Loucy (cell line): ENCODE results near the gene SORCS1.

ENCODE experiments used
- H2AFZ ChIP-seq: fragments of 200-600 bp; sonication (generic); 2 replicates; pipeline ENCODE4 v1.6.0; 2016; ENCODE audit warnings: antibody characterized with exemption, mild to moderate bottlenecking, low read length, moderate library complexity
- H3F3A ChIP-seq: fragments of 200-600 bp; 2 replicates; pipeline ENCODE4 v1.6.0; 2016; ENCODE audit warnings: antibody characterized with exemption, low read depth, mild to moderate bottlenecking
- H3K27me3 ChIP-seq: fragments of 200-600 bp; sonication (generic); 2 replicates; pipeline ENCODE4 v1.6.1; 2014; ENCODE audit warnings: low read length, mild to moderate bottlenecking; ENCODE audit not compliant: insufficient read depth, poor library complexity, severe bottlenecking
- H3K36me3 ChIP-seq: fragments of 200-600 bp; sonication (generic); 2 replicates; pipeline ENCODE4 v1.6.1; 2016; ENCODE audit warnings: low read length; ENCODE audit not compliant: insufficient read depth
- H3K4me1 ChIP-seq: fragments of 200-600 bp; sonication (generic); 2 replicates; pipeline ENCODE4 v1.5.1; 2014; ENCODE audit warnings: low read length, mild to moderate bottlenecking; ENCODE audit not compliant: insufficient read depth, poor library complexity, severe bottlenecking
- H3K4me2 ChIP-seq: fragments of 200-600 bp; sonication (generic); 2 replicates; pipeline ENCODE4 v1.6.0; 2014; ENCODE audit warnings: antibody characterized with exemption, low read length, low read depth, mild to moderate bottlenecking; ENCODE audit not compliant: poor library complexity, severe bottlenecking
- H3K4me3 ChIP-seq: fragments of 200-600 bp; sonication (generic); 2 replicates; pipeline ENCODE4 v1.5.1; 2014; ENCODE audit warnings: low read length, mild to moderate bottlenecking, mixed read lengths; ENCODE audit not compliant: poor library complexity, severe bottlenecking
- H3K79me2 ChIP-seq: fragments of 200-600 bp; sonication (generic); 2 replicates; pipeline ENCODE4 v1.6.1; 2014; ENCODE audit warnings: low read length; ENCODE audit not compliant: insufficient read depth
- H3K9ac ChIP-seq: fragments of 200-600 bp; sonication (generic); 2 replicates; pipeline ENCODE4 v1.6.0; 2014; ENCODE audit warnings: mild to moderate bottlenecking, low read depth, low read length, moderate library complexity; ENCODE audit not compliant: poor library complexity, severe bottlenecking
- H3K9me2 ChIP-seq: fragments of 200-600 bp; sonication (generic); replicated peaks from 2 replicates; pipeline ENCODE4 v1.6.1; 2016; ENCODE audit warnings: low read depth, low read length, mixed read lengths
- H3K9me3 ChIP-seq: fragments of 200-600 bp; sonication (generic); 2 replicates; pipeline ENCODE4 v1.6.1; 2014; ENCODE audit warnings: mild to moderate bottlenecking, antibody characterized with exemption, low read length, low read depth; ENCODE audit not compliant: insufficient read depth
- H4K20me1 ChIP-seq: fragments of 200-600 bp; sonication (generic); 2 replicates; pipeline ENCODE4 v1.6.0; 2014; ENCODE audit warnings: antibody characterized with exemption, low read length, mild to moderate bottlenecking; ENCODE audit not compliant: insufficient read depth, poor library complexity, severe bottlenecking
- CTCF ChIP-seq: fragments of 200-600 bp; sonication (generic); conservative IDR thresholded peaks from 2 replicates; pipeline ENCODE4 v1.5.1; 2014; ENCODE audit warnings: mild to moderate bottlenecking, antibody characterized with exemption, low read length
- EZH2phosphoT487 ChIP-seq: fragments of 200-600 bp; IDR thresholded peaks from 2 replicates; pipeline ENCODE4 v1.6.1; 2018; ENCODE audit warnings: antibody characterized with exemption, mild to moderate bottlenecking, moderate library complexity, borderline replicate concordance

Gene SORCS1

GRCh38 chr10:106788982-106789381 lies 375.5 kb downstream of the SORCS1 start:
- H3F3A ChIP-seq: no peaks in the 10 kb centered on the region
- peaks cover 9% of the 10 kb centered on the region for H3K4me1 ChIP-seq
- H3K9me3 ChIP-seq: peaks cover 12% of the 10 kb centered on the region; the same call in 1 of the 2 replicates
- H3K27me3 ChIP-seq: no peaks in the 10 kb centered on the region
- H3K9me2 ChIP-seq: no peaks in the 10 kb centered on the region
- no peak overlapping the region for H3K4me3 ChIP-seq
- H4K20me1 ChIP-seq: no peaks in the 10 kb centered on the region
- TF ChIP-seq EZH2phosphoT487 (no peak), CTCF (no peak)
- H3K79me2 ChIP-seq: no peaks in the 10 kb centered on the region
- H3K9ac ChIP-seq: no peak overlapping the region
- H2AFZ ChIP-seq: no peak overlapping the region
- H3K4me2 ChIP-seq: no peak overlapping the region
- no peaks in the 10 kb centered on the region for H3K36me3 ChIP-seq

- Histone ChIP-seq H3K9me3 (peaks cover 5% of the 10 kb centered on the region; the same call in 1 of the 2 replicates), H3K9ac (no peak overlapping the region), H2AFZ (no peak overlapping the region), H4K20me1 (no peaks in the 10 kb centered on the region), H3K36me3 (no peaks in the 10 kb centered on the region), H3K4me3 (no peak overlapping the region), H3K9me2 (no peaks in the 10 kb centered on the region), H3K4me1 (no peaks in the 10 kb centered on the region), H3K79me2 (no peaks in the 10 kb centered on the region), H3F3A (no peaks in the 10 kb centered on the region), H3K4me2 (no peak overlapping the region), H3K27me3 (no peaks in the 10 kb centered on the region)
- TF ChIP-seq CTCF: no peak
- TF ChIP-seq EZH2phosphoT487: no peak
These were observed 379.0 kb downstream of the SORCS1 start for GRCh38 chr10:106785528-106785927.

GRCh38 chr10:106780632-106781031 lies 383.9 kb downstream of the SORCS1 start:
- Histone ChIP-seq H3K27me3 (no peaks in the 10 kb centered on the region), H3K79me2 (no peaks in the 10 kb centered on the region)

More at GRCh38 chr10:106780632-106781031, 383.9 kb downstream of the SORCS1 start:
- Histone ChIP-seq H3K9me2 (no peaks in the 10 kb centered on the region), H3K36me3 (no peaks in the 10 kb centered on the region), H3F3A (no peaks in the 10 kb centered on the region), H3K4me3 (no peak overlapping the region), H4K20me1 (no peaks in the 10 kb centered on the region), H3K4me1 (no peaks in the 10 kb centered on the region), H3K4me2 (no peak overlapping the region), H2AFZ (no peak overlapping the region), H3K9ac (no peak overlapping the region), H3K9me3 (no peaks in the 10 kb centered on the region)
- TF ChIP-seq CTCF (no peak), EZH2phosphoT487 (no peak)
